ENCODE measurements around the gene PELI1. TPM values are rescaled to one million over a fixed set of nuclear protein-coding genes. Genes with fewer than 3 reads are reported as not detected.

PELI1 gene
- total and polyA plus RNA-seq, 2 of the 8 experiments (the other 6 are each of a cell fraction or from before 2014, with no cell fraction given), result 21.8 to 57.1 TPM

DNA sequence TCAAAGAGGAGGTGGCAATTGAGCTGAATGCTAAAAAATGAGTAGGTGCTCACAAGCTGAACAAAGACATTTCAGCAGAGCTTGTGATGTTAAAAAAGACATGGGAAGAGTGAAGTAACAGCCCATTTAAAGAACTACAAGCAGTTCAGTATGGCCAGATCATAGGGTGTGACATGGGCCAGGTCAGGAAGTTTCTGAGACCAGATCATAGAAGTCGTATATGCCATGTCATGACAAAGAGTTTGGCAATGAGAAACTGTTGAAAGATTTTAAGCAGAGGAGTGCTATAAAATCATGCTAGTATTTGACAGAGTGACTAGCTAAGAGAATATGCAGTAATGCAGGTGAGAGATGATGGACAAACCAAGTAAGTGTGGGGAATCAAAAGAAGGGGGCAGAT lies 7.3 kb upstream of the PELI1 start:
- no peak overlapping the region for H4K5ac ChIP-seq (ENCODE audit: insufficient read length, low read depth, low read length)
- H3K27ac ChIP-seq (ENCODE audit: low read depth, low read length), result no peak overlapping the region
- H4K20me1 ChIP-seq (replicated peaks in 1 of 2; ENCODE audit: control insufficient read depth in 1 of 2, insufficient read depth in 2 of 2, low read length in 2 of 2), result no peaks in the 10 kb centered on the region
- H3K9ac ChIP-seq (replicated peaks in 1 of 4; ENCODE audit: extremely low read depth in 1 of 4, low read depth in 3 of 4, low read length in 3 of 4), result no peak overlapping the region
- 87% methylated on average over 1 of the region's 1 CpG; no CpG with 5 or more reads in 1 of the 2 experiments for WGBS, 2 experiments (ENCODE audit: extremely low coverage in 1 of 2, insufficient coverage in 1 of 2, insufficient read length in 1 of 2, insufficient replicate concordance in 2 of 2, low coverage in 1 of 2, low lambda C conversion rate in 2 of 2, missing lambda C conversion rate in 1 of 2)
- H2BK15ac ChIP-seq (ENCODE audit: low read length), result no peak overlapping the region
- no peak overlapping the region for H3K18ac ChIP-seq (ENCODE audit: extremely low read depth, low read length)
- no peak for FAIRE-seq
- H2AK5ac ChIP-seq (ENCODE audit: low read depth, low read length), result no peak overlapping the region
- H3K4me2 ChIP-seq (ENCODE audit: insufficient read depth in 1 of 2, low read depth in 2 of 2, low read length in 2 of 2), result no peak overlapping the region
- no peak overlapping the region for H2BK120ac ChIP-seq (replicated peaks; ENCODE audit: low read depth, low read length)
- H2BK5ac ChIP-seq (ENCODE audit: low read depth, low read length), result no peak overlapping the region; the same call in 1 of the 2 replicates
- H3K4me3 ChIP-seq (ENCODE audit: extremely low read depth in 1 of 4, insufficient read depth in 2 of 4, low read depth in 3 of 4, low read length in 4 of 4), result no peak overlapping the region
- H3K27me3 ChIP-seq (replicated peaks in 1 of 4; ENCODE audit: control insufficient read depth in 3 of 4, extremely low read depth in 1 of 4, insufficient read depth in 3 of 4, low read length in 3 of 4), result no peaks in the 10 kb centered on the region
- H2BK20ac ChIP-seq (ENCODE audit: low read length), result no peak overlapping the region
- no peak overlapping the region for H3K4ac ChIP-seq (replicated peaks; ENCODE audit: insufficient read length, low read depth, low read length)
- CTCF ChIA-PET (ENCODE audit: partially characterized antibody), result interaction anchor here (0.6 to 1.2 kb wide), 3 partner anchors 16 to 250 kb away, joined by 3 read pairs; no protein-coding TSS in a partner anchor
- POLR2A ChIA-PET (ENCODE audit: partially characterized antibody), result interaction anchor here (0.7 to 1.3 kb wide), 2 partner anchors 19 to 252 kb away, joined by 3 read pairs; no protein-coding TSS in a partner anchor
- no peaks in the 10 kb centered on the region for H3K79me1 ChIP-seq (ENCODE audit: low read depth, low read length)
- no peak overlapping the region for H2AFZ ChIP-seq (ENCODE audit: low read length)
- no peak overlapping the region for H3K56ac ChIP-seq (replicated peaks; ENCODE audit: insufficient read length, low read depth, low read length)
- no peaks in the 10 kb centered on the region for H3K9me3 ChIP-seq (ENCODE audit: insufficient read depth in 2 of 2, low read depth in 1 of 2, low read length in 1 of 2)
- no peak overlapping the region for H3K14ac ChIP-seq (ENCODE audit: insufficient read length)
- no peak overlapping the region for H4K8ac ChIP-seq (ENCODE audit: extremely low read depth, insufficient read depth, low read length)
- H3K23me2 ChIP-seq (ENCODE audit: low read depth, low read length), result no peaks in the 10 kb centered on the region; the same call in 1 of the 2 replicates
- peaks cover 0 to 3% (median 0%) of the 10 kb centered on the region in 4 experiments; a peak in 1 of 7 replicates for H3K4me1 ChIP-seq (replicated peaks in 1 of 4; ENCODE audit: control insufficient read depth in 3 of 4, insufficient read depth in 4 of 4, low read length in 3 of 4)
- H4K91ac ChIP-seq (replicated peaks; ENCODE audit: insufficient read length, low read length), result no peak overlapping the region
- no peak for DNase-seq (ENCODE audit: low read depth in 1 of 2, low spot score in 2 of 2)
- H2BK12ac ChIP-seq (ENCODE audit: low read depth, low read length), result no peak overlapping the region
- no peaks in the 10 kb centered on the region for H3K36me3 ChIP-seq (ENCODE audit: control insufficient read depth in 2 of 4, insufficient read depth in 4 of 4, low read length in 3 of 4)
- H3K79me2 ChIP-seq (ENCODE audit: control insufficient read depth in 1 of 2, insufficient read depth in 2 of 2, low read length in 2 of 2), result no peaks in the 10 kb centered on the region
- no peak overlapping the region for H3K23ac ChIP-seq (ENCODE audit: insufficient read length)
- TF ChIP-seq FOSL1 (IDR thresholded peaks at IDR 0.05; ENCODE audit: insufficient read depth, low read depth, low read length) (no peak), EZH2 (IDR thresholded peaks at IDR 0.05; ENCODE audit: low read depth, low read length, severe bottlenecking) (no peak), POLR2A (IDR thresholded peaks at IDR 0.05; ENCODE audit: control extremely low read depth in 1 of 2, low read depth in 2 of 2, low read length in 2 of 2) (no peak), CBX5 (IDR thresholded peaks at IDR 0.05; ENCODE audit: low read depth, low read length) (no peak), SIX5 (IDR thresholded peaks at IDR 0.05; ENCODE audit: low read depth, low read length) (no peak), CREB1 (IDR thresholded peaks at IDR 0.05) (no peak), SP2 (IDR thresholded peaks at IDR 0.05; ENCODE audit: low read length) (no peak), KDM5A (IDR thresholded peaks at IDR 0.05; ENCODE audit: low read length) (no peak), ASH2L (IDR thresholded peaks at IDR 0.05; ENCODE audit: low read length) (no peak), BRCA1 (IDR thresholded peaks at IDR 0.05; ENCODE audit: low read depth, low read length) (no peak), JUND (IDR thresholded peaks at IDR 0.05; ENCODE audit: low read length) (no peak)
- TF ChIP-seq, protein P1, sequence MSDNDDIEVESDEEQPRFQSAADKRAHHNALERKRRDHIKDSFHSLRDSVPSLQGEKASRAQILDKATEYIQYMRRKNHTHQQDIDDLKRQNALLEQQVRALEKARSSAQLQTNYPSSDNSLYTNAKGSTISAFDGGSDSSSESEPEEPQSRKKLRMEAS (IDR thresholded peaks at IDR 0.05), result no peak
- TF ChIP-seq, protein P2, sequence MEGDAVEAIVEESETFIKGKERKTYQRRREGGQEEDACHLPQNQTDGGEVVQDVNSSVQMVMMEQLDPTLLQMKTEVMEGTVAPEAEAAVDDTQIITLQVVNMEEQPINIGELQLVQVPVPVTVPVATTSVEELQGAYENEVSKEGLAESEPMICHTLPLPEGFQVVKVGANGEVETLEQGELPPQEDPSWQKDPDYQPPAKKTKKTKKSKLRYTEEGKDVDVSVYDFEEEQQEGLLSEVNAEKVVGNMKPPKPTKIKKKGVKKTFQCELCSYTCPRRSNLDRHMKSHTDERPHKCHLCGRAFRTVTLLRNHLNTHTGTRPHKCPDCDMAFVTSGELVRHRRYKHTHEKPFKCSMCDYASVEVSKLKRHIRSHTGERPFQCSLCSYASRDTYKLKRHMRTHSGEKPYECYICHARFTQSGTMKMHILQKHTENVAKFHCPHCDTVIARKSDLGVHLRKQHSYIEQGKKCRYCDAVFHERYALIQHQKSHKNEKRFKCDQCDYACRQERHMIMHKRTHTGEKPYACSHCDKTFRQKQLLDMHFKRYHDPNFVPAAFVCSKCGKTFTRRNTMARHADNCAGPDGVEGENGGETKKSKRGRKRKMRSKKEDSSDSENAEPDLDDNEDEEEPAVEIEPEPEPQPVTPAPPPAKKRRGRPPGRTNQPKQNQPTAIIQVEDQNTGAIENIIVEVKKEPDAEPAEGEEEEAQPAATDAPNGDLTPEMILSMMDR (IDR thresholded peaks at IDR 0.05; ENCODE audit: control extremely low read depth in 1 of 3, insufficient read depth in 1 of 3, low read depth in 1 of 3, low read length in 3 of 3), result no peak
